Subcutaneous adipose tissue (tissue), 4 donors: ENCODE measurements around the gene CLDN8. TPM values are rescaled to one million over a fixed set of nuclear protein-coding genes. Genes with fewer than 3 reads are reported as not detected.

Experiments
- total RNA-seq, 4 donors: library from RNA; depleted of rRNA; stranded (reverse); fragments of >200 nt; gene quantifications; one replicate each; pipeline ENCODE4 v1.1.0, GENCODE V29; 2016
- TF ChIP-seq, protein P1 (sequence below): fragments of 450-650 bp; IDR thresholded peaks from one replicate; pipeline ENCODE4 v1.5.1; 2016; ENCODE audit warnings: low read depth, mild to moderate bottlenecking, control low read depth, antibody characterized with exemption, moderate library complexity

Gene CLDN8
- total RNA-seq, 4 donors from 2014 or later: 0.33 TPM; not detected in 3

DNA sequence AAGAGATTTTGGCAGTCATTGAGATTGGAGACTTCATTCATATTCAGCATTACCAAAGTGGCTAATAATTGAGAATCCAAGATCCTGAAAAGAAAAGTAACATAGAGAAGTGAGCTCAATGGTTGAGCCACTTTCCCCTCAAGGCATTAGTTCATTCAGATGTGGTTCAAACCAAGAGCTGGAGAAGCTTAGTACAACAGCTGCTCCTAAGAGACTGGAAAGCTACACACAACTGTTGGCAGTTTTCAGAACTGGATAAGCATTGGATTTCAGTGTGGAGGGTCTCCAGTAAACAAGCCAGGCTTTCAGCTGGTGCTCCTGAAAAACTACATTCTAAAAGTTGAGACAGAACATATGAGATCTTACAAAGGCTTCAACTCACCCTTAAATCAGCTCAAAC, 29.2 kb upstream of the CLDN8 start:
- TF ChIP-seq, protein P1, sequence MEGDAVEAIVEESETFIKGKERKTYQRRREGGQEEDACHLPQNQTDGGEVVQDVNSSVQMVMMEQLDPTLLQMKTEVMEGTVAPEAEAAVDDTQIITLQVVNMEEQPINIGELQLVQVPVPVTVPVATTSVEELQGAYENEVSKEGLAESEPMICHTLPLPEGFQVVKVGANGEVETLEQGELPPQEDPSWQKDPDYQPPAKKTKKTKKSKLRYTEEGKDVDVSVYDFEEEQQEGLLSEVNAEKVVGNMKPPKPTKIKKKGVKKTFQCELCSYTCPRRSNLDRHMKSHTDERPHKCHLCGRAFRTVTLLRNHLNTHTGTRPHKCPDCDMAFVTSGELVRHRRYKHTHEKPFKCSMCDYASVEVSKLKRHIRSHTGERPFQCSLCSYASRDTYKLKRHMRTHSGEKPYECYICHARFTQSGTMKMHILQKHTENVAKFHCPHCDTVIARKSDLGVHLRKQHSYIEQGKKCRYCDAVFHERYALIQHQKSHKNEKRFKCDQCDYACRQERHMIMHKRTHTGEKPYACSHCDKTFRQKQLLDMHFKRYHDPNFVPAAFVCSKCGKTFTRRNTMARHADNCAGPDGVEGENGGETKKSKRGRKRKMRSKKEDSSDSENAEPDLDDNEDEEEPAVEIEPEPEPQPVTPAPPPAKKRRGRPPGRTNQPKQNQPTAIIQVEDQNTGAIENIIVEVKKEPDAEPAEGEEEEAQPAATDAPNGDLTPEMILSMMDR: no peak

DNA sequence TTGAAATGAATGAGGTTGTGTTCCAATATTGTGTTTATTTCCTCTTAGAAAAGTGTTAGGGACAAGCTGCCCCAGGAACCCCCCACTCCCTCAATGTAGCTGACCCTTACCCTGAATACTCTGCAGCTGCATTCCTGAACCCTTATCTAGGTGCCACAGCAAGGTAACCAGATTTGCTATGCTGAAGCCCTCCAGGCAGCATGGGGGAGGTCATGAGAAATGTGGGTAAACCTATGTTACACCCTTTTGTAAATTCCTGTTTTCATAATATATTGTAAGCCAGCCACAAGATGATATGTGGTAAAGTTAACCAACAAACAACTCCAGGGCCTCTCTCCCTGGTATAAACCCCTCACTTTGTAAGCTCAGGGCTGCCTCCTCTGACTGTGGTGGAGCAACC, 27.8 kb upstream of the CLDN8 start:
- TF ChIP-seq, protein P1: no peak

DNA sequence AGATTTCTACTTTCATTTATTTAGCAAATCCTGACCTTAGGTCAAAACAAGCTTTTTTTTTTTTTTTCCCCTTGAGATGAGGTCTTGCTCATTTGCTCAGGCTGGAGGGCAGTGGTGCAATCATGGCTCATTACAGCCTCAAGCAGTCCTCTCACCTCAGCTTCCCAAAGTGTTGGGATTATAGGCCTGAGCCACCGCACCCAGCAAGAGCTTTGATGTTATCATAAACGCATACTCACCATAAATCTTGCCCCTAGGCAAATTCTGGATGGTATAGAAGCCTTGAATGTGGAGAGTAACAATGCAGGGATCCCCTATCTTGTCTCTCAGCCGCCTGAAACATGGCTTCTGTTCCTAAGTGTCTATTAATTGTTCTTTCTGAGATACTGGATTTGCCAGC, 24.8 kb upstream of the CLDN8 start:
- TF ChIP-seq, protein P1: no peak

DNA sequence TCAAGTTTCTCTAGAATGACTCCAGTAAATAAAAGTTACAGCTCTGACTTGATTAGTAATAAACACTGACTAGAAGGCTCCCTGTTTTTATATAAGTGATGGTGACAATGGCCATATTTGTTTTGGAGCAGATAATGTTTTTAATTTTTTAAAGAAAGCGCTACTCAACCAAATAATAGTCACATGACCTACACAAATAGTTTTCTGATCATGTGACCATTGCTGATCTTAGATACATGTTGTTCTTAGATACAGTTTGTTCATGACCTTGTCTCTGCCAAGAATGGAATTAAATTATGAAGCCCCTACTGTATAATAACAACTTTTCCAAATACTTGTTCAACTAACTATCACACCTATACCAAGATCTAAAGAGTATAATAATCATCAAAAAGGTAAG, 22.3 kb upstream of the CLDN8 start:
- TF ChIP-seq, protein P1: no peak

DNA sequence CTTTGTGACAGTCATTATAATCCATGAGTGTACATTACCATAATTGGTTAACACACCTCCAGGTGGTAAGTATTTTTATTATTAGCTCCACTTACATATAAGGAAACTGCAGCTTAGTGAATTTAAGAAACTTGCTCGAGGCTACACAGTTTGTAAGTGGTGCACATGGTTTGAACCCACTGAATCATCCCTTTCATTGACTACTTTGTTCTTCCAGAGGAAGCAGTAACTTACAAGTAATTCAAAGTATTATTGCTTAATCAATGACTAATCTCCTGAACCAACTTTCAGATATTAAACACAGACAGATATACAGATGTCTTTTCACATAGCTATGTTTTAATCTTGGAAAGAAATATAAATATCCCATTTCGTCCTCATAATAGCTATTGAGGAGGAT, 18.7 kb upstream of the CLDN8 start:
- TF ChIP-seq, protein P1: no peak

DNA sequence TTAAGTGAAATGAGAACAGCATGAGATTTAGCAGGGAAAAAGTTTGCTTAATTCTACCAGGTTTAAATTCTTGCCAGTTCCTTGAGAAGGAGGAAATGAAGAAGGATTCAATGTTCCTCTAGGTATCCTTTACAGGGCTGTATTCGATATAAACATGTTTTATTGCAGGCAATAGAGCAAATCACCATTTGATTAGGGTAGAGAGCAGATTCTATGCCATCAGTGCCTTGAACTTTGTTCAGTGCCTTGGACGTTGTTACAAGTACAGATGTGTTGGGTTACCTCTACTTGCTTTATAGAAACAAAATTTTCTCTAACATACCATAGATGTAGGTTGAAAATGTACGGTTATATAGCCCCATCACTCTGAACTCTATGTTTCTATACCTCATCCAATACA, 18.2 kb upstream of the CLDN8 start:
- TF ChIP-seq, protein P1: no peak

DNA sequence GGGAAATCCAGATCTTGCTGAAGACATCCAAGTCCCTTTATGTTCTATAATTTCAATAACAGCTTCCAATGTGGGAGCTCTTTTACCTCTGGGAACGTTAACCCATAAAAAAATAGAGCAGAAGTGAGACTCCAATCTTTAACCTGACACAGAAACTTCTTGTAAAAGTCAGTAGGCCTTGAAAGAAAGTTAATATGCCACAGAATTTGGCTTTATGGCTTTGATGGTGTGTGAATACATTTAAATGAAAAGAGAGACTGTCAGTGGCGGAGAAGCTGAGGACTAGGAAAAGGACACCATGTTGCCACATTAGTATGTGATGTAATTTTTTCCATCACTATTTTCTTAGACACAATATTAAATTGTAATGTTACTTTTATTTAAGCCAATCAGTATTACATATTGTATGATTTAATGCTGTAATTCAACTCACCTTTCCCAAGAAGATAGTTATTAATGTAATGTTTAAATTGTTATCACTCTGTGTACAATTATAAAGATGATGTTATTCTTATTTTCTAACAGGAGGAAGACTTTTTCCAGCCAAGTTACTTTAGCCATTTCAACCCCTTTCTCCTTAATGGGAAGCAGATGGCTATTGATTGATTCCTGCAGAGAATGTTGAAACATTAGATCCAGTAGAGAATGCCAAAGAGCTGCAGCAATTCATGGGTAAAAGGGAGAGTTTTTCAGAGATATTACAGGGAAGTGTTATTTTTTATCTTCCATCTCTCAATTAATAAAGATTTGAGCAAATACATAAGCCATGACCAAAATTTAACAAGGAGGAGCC, 17.5 kb upstream of the CLDN8 start:
- TF ChIP-seq, protein P1: no peak
